HG02885 (cell line): Measurements from ENCODE around the gene AMY2A.
A peak's percentile ranks its signal among the peaks of the same experiment; 100 is the strongest.
"Not testable (repeated sequence)": the region's sequence is repeated elsewhere in the genome, so short reads cannot be mapped to it uniquely, and the experiment has no call there.

Experiments
- ATAC-seq: cut with Tn5 transposase; IDR thresholded peaks from one replicate; pipeline ENCODE4 v1.9.1; 2021; ENCODE audit warnings: mild to moderate bottlenecking; ENCODE audit not compliant: unreplicated experiment, poor library complexity

Gene AMY2A

GRCh38 chr1:103616994-103617477, at the start of gene AMY2A:
TSS of gene AMY2A (plus strand) at chr1:103617427. CDS start at chr1:103617441, 14 bp downstream.
- ATAC-seq, result not testable (repeated sequence)

GRCh38 chr1:103569493-103569892, 47.7 kb upstream of the AMY2A start:
- ATAC-seq, result no peak

GRCh38 chr1:103571289-103571688, 45.9 kb upstream of the AMY2A start, which contains the start of gene AMY2B:
TSS of gene AMY2B (plus strand) at chr1:103571589. CDS start at chr1:103571603, 14 bp downstream.
- ATAC-seq, result not testable (repeated sequence)

DNA sequence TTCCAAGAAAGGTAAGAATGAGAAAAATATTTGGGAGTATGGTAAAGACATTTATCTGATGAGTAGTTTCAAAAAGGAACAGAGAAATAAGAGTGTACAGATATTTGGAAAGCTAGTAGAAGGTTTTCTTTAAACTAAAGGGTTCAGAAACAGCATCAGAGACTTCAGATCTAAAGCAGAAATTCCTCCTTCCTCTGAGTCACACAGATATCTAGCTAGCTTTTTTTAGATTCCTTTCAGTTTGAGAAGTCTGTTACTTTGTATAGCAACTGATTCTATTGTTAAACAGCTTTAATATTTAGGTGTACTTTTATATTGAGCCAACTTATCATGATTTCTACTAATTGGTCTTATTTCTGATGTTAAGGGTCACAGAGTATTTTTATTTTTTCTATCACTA, 41.2 kb upstream of the AMY2A start:
- peak; percentile 82 for ATAC-seq

GRCh38 chr1:103576784-103577183, 40.4 kb upstream of the AMY2A start:
- ATAC-seq, result not testable (repeated sequence)

- no peak for ATAC-seq
Measured at GRCh38 chr1:103582464-103582863, 34.8 kb upstream of the AMY2A start.

DNA sequence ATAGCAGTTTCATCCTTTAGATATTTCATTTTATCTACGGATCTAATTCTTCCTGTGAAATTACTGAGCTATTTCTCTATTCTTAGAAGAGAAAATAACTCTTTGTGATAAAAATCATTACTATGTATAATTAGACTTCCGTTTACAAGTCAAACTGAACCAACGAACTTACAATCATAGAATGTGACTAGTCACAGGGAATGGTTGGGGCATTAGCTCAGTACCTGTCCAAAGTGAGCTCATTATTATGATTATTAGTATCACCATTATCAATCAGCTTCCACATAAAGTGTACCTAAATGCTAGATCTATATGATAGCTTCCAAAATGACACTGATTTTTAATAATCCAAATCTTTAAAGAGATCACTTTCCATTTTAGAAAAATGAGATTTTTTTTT, 33.3 kb upstream of the AMY2A start:
- no peak for ATAC-seq

- no peak for ATAC-seq
Measured at GRCh38 chr1:103584537-103584936, 32.7 kb upstream of the AMY2A start.

- not testable (repeated sequence) for ATAC-seq
Measured at GRCh38 chr1:103602740-103603139, 14.5 kb upstream of the AMY2A start.

DNA sequence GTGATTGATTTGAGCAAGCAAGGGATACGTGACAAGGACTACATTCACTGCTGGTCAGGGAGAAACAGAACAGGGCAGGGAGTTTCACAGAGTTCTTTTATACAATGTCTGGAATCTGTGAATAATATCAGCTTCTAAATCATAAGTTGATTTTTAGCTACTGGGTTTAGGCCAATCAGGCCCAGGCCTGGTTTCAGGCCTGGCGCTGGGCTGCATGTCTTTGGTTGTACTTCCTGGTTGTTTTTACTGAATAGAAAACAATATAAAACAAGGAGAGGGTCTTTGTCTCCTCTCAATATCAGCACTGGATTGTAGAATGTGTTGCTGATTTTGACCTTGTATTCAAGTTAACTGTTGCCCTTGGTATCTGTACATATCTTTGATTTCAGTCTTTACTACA, 865 bp upstream of the AMY2A start:
- no peak for ATAC-seq

DNA sequence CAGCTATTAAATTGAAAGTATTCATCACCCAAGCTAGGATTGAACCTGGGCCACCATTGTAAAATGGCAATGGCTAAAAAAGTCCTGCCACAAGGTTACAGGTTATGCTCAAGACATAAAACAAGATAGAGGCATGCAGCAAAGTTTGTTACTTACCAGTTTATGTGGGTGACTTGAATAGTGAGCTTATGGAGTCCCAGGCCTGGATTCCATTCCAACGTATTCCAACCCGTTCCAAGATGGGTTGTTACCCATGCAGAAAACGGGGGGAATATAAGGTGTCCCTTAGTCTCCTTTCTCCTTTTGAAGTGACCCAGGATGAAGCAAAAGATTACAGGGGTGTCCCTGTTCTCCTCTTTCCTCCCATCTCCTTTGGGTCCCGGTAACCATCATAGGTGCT, 10.2 kb downstream of the AMY2A start:
- ATAC-seq, result not testable (repeated sequence)

GRCh38 chr1:103641194-103641593, 24.0 kb downstream of the AMY2A start:
- ATAC-seq, result not testable (repeated sequence)

DNA sequence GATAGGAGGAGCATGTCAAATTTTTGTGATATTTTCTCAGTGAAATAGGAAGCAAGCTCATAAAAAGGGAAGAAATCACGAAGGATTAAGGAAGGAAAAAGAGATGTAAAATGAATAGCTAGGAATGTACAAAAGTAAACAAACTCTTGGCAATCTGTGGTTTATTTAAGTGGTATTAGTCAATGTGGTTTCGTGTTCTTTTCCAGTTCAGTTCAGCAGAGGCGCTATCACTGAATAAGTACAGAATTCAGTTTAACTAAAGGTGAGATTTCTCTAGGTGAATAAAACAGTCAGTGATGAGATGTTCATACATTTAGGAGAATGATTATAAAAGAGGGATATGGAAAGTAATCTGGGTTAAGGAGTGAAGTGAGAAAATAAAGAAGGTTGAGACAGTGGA, 26.7 kb downstream of the AMY2A start:
- ATAC-seq, result not testable (repeated sequence)

DNA sequence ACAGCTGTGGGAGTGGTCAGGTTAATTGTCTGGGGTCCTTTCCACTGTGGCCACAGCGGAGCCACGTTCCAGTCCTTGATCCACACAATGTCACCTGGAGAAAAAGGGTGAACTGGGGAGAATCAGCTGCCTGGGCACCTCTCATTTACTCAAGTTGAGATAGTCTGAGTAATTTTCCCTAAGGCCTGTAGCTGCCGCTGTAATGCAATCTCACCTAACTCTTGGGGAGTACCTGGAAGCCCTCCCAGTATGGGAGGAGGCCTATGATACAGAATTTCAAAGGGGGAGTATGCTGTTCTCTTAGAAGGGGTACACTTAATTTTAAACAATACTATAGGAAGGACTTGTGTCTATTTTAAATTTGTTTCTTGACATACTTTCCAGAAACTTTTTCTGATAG, 33.1 kb downstream of the AMY2A start:
- not testable (repeated sequence) for ATAC-seq

GRCh38 chr1:103650889-103651288, 33.7 kb downstream of the AMY2A start:
- not testable (repeated sequence) for ATAC-seq

DNA sequence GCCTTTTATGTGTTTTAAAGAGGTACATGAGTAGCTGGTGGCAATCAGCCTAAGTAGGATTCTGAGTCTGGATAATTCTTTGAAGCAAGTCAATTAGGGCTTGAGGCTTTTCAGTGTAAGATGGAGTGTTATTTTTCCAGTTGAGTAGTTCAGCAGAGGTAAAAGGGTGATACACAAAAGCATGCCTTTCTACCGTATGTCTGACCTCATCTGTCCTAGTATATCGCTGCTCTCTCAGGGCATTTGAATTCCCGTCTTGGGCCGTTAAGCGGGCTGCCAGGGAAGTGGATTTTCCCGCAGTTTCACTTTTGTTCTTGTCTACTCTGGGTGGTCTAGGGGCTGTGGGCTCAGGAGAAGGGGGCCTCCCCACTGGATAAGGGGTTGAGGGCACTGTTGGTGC, 36.9 kb downstream of the AMY2A start:
- not testable (repeated sequence) for ATAC-seq

- not testable (repeated sequence) for ATAC-seq
Measured at GRCh38 chr1:103655460-103655859, 38.2 kb downstream of the AMY2A start, which contains the start of gene AMY1A. TSS of gene AMY1A (plus strand) at chr1:103655760. CDS start at chr1:103656331, 571 bp downstream.
